NCI-H1105 treated with DMSO at 0.1 percent for 48 hours (cell line): ENCODE results near the gene TCF12.

Experiments
- DNase-seq: peaks from one replicate; lab custom pipeline; 2025; lab: John Stamatoyannopoulos, UW

The TCF12 gene

DNA sequence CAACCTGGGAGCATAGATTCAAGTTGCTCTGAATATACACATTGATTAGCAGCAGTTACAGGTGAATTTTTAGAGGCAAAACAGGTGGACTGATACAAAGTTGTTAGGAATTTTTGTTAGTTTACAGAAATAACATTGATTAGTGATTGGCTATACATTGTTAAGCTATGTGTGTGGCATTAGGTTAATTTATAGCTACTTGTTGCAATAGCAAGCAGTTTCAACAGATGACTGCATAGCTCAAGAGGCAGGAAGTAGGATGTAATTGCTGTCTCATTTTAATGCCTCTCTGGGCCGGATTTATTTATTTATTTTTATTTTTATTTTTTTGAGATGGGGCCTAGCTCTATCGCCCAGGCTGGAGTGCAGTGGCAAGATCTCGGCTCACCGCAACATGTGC lies 99.7 kb downstream of the TCF12 start:
- no peak for DNase-seq

DNA sequence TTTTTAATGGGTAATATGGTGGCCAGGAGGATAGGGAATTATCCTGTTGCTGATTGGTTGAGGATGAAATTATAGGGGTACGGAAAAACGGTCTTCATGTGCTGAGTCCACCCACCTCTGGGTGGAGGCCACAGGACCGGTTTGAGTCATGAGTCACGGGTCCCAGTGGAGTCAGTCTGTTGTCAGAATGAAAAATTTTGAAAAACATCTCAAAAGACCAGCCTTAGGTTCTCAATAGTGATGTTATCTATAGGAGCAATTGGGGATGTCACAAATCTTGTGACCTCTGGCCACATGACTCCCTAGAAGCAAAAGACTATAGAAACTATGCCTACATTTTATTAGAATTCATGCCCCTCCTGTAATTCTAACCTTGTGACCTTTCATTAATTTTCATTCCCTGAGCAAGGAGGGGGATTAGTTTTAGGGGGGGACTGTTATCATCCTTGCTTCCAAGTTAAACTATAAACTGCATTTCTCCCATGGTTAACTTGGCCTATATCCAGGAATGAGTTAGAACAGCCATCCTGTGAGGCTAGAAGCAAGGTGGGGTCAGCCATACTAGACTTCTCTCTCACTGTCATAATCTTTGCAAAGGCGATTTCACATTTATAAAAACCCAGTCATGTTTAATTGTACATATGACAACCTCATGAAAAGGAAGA lies 101.2 kb downstream of the TCF12 start:
- DNase-seq, result no peak

DNA sequence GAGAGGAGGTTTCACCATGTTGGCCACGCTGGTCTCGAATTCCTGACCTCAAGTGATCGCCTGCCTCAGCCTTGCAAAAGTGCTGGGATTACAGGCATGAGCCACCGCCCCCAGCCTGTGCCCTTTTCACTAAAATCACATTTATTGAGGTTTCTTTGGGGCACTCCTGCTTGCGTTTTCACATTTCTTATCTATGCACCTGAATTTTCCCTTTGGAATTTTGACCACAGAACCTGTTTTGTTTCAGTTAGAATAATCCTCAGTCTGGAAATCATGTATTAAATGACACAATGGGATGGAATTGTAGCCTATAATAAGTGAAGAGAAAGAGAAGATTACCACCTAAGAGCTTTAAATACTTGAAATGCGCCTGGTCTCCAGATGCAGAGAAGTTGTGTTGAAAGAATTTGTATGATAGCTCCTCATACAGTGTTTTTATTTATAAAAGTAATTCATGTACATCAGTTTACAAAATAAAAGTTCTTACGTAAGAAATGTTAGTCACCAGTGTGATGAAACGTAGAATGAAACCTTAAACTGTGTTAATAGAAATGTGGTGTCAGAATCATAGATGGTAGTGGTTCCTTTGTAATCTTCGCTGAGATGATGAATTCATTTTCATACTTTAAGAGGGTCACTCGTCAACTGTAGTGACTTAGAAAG lies 107.0 kb downstream of the TCF12 start:
- no peak for DNase-seq

DNA sequence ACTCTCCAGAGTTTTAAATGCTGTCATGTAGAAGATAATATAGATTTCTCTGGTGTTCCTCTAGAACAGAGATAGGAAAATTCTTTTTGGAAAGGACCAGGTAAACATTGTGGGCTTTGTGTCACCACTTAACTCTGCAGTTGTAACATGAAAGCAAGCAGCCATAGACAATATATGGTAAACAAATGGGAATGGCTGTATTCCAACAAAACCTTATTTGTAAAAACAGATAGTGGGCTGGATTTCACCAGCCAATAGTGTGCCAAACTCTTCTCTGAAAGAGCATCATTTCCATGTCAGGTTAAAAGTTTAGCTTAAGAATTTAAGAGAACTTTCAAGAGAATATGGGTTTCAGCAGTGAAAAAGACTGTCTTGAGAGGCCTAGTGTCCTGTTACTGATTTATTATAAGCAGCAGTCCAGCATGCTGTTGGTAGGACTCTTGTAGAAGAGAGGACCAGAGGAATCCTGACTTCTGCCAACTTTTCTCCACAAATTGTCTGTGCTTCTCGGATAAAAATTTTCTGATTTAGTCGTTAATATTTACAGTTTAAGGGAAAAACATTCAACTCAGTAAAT lies 107.7 kb downstream of the TCF12 start:
- DNase-seq, result peak; percentile 3

DNA sequence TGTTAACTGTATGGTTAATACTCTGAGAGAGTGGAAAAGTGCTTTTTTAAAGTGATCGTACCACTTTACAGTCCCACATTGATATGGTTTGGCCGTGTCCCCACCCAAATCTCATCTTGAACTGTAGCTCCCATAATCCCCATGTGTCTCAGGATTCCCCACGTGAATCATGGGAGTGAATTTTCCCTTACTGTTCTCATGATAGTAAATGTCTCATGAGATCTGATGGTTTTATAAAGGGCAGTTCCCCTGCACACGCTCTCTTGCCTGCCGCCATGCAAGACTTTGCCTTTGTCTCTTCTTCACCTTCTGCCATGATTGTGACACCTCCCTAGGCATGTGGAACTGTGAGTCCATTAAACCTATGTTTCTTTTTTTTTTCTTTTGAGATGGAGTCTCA lies 109.2 kb downstream of the TCF12 start:
- DNase-seq, result no peak

DNA sequence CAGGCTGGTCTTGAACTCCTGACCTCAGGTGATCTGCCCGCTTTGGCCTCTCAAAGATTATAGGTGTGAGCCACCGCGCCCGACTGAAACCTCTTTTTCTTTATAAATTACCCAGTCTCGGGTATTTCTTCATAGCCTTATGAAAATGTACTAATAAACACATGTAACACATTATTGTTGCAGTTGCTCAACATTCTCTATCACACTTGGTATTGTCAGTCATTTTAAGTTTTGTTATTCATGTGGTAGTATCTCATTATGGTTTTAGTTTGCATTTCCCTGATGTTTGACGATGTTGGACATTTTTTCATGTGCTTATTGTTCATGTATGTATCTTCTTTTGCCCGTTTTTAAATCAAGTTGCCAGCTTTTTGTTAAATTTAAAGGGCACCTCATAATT lies 109.7 kb downstream of the TCF12 start:
- DNase-seq, result no peak

DNA sequence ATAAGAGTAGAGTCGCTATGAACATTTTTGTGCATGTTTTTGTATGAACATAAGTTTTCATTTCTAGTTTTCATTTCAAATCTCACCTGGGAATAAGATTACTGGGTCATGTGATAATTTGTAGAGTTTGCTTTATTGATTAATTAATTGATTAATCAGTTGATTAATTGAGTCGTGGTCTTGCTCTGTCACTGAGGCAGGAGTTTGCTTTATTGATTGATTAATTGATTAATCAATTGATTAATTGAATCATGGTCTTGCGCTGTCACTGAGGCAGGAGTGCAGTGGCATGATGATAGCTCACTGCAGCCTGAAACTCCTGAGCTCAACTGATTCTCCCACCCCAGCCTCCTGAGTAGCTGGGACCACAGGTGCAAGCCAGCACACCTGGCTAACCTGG lies 111.6 kb downstream of the TCF12 start:
- DNase-seq, result no peak

DNA sequence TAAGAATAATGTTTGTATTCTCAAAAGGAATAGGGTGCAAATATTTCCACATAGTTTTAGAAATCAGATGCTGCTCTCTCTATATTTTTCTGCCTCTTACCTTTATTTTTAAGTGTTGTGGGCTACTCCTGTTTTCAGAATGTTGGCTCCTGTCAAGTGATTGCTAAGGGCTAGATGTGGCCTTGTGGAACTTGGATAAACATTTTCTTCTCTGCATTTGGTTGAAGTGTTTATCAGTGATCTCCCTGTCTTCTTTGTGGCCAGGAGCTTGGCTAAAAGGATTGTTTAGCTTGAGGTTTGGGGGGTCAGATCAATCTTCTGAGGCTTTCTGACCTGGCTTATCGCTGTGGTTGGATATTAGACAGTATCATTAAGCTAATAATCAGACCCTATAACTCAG lies 112.6 kb downstream of the TCF12 start:
- no peak for DNase-seq

DNA sequence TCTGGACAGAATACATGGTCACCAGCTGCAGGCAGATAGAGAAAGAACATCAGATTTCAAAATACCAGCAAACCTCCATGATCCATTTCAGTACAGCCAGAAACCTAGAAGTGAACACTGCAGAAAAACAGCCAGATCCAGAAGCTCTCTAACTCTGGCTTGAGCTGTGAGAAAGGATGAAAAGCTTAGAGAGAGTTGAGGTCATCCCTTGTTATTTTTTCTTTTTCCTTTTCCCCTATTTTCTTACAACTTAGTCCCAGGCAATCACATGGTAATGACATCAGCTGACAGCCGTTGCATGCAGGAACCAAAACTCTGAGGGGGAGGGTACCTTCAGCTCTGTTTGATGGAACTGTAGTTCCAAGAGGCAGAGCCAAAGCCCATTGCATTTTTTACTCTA lies 113.2 kb downstream of the TCF12 start:
- no peak for DNase-seq

DNA sequence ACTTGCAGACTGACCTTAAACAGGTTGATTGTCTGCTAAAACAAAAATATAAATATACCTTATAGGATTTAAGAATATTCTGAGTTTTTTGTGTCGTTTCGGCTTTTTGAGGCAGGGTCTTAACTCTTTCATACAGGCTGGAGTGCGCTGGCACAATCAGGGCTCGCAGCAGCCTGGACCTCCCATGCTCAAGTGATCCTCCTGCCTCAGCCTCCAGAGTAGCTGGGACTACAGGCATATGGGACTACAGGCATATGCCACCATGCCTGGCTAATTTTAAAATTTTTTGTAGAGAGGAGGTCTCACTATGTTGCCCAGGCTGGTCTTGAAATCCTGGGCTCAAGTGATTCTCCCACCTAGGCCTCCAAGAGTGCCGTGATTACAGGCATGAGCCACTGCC lies 113.9 kb downstream of the TCF12 start:
- DNase-seq, result no peak

DNA sequence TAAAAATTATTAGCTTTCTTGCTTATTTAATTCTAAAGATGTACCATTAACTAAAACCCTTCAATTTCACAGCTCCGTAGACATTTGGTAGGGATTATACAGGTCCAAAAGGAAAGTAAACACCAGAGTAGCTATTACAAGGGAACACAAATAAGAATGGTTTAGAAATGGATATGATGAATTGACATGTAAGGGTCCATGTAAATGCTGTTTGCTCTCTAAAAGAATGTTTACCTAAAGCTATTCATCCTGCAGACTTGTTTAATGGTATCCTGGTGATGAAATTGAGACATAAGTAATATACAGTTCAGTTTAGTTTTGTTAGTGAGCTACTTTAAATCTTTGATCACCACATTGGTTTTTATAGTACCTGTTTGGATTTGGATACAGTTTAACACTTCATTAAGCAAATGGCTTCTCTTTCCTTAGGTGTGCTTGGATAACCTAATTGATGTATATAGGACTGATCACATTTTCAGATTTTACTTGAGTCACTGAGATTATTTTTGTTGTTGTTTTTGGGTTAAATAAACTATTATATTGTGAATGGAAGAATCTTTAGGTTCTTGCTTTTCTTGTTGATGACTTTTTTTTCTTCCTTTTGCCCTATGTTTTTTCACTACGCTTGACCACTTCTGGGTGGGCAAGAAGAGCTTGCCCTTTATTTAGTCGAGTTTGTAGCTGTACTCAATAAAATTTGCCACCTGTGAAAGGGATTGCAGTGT lies 115.4 kb downstream of the TCF12 start:
- DNase-seq, result no peak

DNA sequence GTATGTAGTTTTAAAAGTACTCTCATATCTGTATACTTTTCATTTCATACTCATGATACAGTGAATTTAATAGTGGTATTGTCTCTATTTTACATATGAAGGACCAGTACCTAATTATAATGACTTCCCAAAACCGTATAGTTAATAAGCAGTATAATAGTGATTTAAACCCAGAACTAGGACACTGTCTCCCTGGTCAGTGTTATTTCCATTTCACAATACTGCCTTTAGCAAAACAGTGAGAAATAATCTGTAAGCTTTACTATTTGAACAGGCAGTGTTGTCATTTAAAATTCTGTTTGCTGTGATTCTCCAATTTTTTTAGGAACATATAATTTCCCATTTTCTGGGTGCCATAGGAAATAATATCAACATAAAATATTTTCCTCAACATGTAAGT lies 116.2 kb downstream of the TCF12 start:
- no peak for DNase-seq

DNA sequence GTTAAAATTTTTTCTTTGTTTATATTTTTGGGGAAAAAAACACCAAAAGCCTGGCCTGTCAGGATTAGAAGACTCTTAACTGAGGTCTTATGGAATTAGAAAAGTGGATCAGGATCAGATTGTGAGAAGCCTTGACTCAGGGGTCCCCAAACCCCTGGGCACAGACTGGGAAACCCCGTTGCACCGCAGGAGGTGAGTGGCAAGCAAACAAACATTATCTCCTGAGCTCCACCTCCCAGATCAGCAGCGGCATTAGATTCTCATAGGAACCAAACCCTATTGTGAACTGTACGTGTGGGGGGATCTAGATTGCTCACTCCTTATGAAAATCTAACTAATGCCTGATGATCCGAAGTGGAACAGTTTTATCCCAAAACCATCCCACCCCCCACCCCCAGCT lies 117.2 kb downstream of the TCF12 start:
- DNase-seq, result no peak

DNA sequence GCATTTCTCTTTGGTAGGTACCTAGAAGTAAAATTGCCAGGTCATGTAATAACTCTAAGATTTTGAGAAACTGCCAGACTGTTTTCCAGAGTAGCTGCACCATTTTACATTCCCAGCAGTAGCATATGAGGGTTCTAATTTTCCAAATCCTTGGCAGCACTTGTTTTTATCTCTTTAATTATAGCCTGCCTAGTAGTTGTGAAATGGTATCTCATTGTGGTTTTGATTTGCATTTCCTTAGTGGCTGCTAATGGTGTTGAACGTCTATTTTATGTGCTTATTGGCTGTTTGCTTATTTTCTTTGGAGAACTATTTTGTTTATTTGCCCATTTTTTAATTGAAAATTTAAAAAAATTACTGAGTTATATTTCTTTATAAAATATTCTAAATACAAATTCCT lies 117.9 kb downstream of the TCF12 start:
- DNase-seq, result peak; percentile 23

DNA sequence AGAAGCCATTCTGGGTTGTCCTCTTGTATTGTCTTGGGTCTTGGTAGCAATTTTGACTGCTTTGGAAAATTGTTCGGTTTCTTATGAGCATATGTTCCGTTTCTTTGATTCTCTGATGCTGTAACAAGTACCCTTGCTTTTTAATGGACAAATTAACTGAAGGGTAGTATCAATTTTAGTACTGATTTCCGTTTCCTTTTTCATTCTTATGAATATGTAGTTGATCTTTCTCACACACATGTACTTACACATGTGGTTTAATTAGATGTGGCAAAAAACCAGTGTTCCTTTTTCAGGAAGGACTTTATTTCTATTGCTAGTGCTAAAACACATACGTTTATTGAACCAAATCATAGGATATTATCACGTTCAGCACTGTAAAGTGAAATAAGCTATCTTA lies 119.1 kb downstream of the TCF12 start:
- DNase-seq, result no peak

DNA sequence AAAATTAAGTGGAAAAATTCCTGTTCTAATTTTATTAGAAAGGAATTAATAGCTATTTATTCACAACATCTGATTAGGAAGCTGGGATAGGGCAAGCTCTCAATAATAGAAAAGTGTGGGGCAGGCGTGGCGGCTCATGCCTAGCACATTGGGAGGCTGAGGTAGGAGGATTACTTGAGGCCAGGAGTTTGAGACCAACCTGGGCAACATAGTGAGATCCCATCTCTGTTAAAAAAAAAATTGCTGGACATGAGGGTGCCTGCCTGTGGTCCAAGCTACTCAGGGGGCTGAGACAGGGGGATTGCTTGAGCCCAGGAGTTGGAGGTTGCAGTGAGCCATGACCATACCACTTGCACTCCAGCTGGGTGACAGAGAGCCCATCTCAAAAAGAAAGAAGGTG lies 119.6 kb downstream of the TCF12 start:
- no peak for DNase-seq

DNA sequence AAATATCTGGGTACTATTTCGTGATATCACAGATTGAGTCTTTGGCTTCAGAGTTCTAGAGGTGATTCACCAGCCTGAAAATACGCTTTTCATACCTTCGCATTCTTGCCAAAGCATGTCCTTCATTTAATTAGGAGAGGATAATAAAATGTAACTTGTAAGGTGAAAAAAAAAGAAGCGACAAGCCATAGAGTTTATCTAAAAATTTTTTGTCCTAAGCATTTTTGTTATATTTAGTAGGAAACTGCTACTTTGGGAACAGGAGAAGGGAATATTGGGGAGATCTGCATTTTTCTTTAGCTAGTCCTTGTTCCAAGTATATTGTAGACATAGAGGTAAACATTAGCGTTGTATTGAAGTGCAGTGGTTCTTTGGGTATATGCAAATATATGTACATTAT lies 120.1 kb downstream of the TCF12 start:
- no peak for DNase-seq

DNA sequence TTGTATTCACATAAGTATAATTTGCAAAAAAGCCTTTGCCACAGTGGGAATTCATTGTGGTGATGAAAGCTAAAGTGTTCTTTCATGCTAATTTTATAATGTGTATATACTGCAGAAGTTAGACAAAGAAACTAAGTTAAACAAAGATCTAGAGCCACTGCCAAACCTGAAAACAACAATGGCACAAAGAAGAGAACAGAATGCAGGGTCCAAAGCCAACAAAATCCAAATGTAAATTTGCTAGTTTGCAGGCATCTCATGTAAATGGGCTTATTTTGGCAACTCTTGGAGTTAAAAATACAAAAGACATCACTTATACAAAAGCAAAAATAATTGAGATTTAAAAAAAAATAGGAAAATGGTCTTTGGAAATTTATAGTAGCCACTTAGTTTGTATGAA lies 123.0 kb downstream of the TCF12 start:
- peak; percentile 3 for DNase-seq

DNA sequence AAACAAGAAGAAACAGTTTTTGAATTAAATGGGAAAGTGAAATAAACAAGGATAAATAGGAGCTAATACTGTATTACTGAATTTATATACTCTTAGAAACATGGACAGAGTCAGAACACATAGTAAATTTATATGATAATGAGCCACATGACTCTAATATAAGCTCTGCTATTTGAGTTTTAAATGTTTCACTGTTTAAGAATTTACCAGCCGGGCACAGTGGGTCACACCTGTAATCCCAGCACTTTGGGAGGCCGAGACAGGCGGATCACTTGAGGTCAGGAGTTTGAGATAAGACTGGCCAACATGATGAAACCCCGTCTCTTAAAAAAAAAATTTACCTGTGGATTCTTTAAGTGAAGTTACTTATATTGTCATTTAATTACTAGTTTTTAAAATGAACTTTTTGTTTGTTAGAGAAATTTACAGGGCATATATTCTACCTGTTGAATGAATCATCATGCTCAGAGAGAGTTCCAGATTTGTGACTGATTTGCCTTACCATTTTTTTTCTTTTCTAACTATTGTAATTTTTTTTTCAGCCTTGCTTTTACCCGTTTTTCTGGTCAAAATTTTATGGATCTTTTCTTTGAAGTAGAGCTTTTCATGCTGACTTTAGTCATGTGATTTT lies 125.7 kb downstream of the TCF12 start:
- DNase-seq, result no peak

DNA sequence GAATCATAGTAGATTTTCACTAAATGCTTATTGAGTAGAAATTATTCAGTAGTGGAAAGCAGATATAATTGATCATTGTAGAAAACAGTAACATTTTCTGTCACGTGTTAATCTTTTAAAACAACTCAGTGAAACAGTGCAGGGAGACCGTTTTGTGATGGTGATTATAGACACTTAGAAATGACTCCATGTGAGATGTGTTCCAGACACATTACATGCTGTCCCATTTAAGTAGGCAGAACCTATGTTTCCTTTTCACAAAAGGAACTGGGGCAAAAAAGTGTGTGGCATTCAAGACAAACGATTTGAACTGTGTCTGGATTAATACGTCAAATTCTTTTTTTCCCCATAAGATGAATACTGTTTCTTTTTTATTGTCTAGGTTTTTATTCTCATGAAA lies 126.5 kb downstream of the TCF12 start:
- no peak for DNase-seq

DNA sequence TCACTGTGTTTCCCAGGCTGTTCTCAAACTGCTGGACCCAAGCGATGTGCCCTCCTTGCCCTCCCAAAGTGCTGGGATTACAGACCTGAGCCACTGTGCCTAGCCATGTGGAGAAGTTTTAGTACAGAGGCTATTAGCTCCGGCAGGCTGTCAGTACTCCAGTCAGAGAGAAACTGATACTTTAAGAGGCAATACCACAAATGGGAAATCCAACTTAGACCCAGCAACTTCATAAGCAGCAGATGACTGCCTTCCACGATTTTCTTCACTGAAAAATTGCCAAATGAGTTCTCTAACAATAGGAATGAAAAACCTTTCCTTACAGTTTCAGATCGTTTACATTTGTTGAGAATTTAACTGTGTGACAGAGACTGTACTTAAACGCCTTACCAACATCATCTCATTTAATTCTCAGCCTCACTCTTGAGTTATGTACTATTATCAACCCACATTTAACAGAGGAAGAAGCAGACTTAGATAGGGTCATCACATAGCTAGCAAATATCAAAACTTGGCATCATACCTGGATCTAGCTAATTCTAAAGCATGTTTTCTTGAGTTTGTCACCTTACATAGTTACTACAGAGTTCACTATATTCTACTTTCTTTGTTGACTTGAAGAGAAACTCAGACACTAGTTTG lies 127.4 kb downstream of the TCF12 start:
- DNase-seq, result no peak

DNA sequence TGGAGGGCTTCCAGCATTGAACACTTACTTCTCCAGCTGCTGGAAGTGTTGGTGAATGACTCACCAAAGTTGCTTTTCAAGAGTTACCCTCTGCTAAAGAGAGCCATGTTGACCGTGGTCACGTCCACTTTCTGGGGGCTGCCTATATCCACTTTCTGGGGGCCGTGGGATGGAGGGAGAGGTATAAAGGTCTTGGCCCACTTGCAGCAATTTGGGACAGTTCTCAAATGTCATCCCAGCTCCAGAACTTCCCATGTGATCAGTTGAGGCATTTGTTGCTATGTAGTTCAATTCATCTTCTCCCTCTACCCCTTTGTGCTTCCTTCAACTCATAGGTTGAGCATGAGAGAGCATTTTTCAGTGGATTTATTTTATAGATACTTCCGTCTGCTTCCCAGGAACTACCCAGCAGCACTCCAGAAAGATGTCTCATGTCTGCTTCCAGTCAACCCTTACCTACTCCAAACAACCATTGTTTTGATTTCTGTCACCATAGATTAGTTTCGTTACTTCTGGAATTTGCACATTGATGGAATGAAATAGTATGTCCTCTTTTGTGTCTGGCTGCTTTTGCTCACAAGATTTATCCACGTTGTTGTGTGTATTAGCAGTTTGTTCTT lies 130.6 kb downstream of the TCF12 start:
- DNase-seq, result no peak
